Activated T-cell treated with anti-CD3 and anti-CD28 coated beads for 4 hours (primary cell): Measurements from ENCODE around the gene MIPEP.

Experiments
- DNase-seq: peaks from one replicate; pipeline ENCODE4 v3.0.0-alpha.2; 2020

Gene MIPEP

GRCh38 chr13:23849670-23850069 lies 39.5 kb downstream of the MIPEP start:
- no peak for DNase-seq

DNA sequence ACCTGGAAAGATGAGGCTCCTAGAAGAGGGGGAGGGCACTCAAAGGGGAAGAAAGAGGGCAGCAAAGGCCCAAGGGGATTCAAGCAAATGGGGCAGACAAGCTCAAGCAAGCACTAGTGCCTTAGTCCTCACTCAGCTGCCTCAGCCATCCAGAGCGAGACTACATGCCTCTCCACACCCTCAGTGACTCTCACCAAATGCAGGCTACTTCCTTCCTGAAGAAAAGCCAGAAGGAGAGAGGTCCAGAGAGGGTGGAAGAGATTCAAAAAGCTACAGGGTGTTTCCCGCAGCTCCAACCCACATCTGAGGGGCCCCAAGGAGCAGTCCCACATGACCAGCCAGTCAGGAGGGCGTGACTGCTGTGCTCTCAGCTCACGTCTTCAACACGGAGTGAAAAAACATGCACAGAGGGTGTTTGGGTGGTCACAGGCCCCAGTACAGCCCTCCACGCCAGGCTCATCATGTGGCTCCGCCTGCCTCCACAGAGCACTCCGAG lies 40.5 kb downstream of the MIPEP start:
- DNase-seq = no peak

GRCh38 chr13:23848019-23848418 lies 41.2 kb downstream of the MIPEP start:
- DNase-seq = no peak

DNA sequence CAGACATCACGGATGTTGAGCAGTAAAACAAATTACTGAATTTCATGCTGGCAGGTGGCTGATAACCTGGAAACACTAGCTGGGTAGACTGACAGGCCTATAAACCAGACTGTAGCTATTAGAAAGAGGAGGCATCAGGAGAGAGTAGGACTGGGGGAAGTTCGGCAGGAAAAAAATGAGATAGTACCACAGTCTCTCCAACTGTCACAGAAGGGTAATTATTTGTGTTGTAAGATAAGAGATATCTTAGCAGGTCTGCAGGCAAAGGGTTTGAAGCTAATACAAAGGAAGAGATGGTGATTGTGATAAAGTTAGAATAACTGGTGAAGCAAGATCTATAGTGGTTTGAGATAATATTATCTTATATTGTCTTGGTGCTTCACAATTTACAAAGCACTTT lies 41.7 kb downstream of the MIPEP start:
- no peak for DNase-seq

DNA sequence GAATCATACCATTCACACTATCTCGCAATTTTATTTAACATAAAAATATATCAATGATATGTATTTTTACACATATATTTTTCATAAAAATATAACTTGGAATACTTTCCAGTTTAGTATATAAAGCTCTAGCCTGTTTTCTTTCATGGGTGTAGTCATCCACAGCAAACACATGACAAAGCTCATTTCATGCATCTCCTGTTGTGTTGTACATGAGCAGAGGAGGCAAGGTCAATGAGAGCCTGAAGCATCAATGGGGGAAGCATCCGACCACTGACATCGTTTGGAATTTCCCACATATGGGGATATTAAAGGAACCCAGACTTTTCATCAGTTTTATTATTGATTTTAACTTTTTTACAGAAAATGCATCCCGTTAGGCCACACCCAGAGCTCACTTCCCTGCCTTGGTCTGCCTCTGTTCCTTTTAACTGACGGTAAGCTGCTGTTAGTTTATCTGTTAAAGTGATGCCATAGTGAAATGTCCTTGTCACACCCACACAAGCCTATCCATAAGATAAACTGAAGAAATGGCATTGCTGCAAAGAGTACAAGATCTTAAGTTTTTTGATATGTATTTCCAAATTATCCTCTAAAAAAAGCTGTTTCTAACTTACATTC lies 44.0 kb downstream of the MIPEP start:
- DNase-seq = no peak

- DNase-seq = no peak
Observed at GRCh38 chr13:23844132-23844531, 45.1 kb downstream of the MIPEP start.

DNA sequence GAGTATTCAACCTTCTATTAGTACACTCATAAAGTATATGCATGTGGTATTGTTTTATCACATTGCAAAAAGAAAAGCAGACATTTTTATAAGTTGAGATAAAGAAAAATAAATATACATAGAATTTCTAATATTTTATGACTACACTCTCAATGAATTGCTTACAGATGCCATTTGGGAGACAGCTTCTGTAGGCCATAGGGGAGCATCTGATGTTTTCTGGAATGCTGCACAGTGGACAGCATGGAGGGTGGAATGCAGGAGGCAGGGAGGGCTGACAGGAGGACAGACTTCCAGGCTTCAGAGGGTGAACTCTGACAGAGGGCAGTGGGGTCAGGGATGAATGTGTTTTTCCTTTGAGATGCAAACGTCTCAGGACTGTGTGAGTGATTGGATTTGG lies 45.8 kb downstream of the MIPEP start:
- DNase-seq = no peak

- DNase-seq = no peak
Observed at GRCh38 chr13:23842406-23842805, 46.8 kb downstream of the MIPEP start.

DNA sequence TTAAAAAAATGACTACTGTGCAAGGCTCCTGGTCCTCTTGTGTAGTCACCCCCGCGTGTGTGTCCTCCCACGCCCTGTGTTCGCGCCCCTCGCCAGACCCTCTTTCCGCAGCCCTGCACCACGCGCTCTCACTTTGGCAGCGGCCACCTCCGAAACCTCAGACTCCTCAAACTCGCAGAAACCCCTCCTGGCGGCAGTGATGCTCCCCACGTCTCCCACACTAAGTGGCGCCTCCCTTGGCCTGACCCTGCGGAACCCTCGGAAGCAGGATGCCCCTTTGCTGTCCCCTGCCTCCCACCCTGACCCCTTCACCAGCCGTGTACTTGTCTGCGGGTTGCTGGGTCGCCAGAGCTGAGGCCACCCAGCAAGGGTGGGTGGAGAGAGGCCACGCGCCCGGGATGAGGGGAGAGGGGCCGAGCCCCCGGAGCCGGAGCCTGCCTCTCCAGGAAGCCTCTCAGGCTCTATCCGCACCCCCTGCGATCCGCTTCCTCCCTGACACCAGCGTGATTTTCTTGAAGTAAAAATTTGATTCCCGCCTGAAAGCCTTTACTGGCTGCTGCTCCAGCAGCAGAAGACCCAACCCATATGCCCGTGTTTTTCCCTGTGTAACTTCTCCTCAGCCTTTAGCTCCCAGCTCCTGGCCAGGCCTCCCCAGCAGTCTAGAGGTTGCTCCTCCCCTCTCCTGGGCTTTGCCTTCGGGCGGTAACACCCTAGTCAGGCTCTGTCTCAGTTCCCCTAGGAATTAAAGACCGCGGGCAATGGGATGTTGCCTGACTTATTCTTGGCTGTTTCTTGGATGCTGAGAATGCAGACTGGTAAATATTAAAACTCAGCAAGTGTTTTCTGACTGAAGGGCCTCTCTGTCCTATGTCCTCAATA lies 55.2 kb downstream of the MIPEP start:
- no peak for DNase-seq

GRCh38 chr13:23828866-23829265 lies 60.3 kb downstream of the MIPEP start:
- no peak for DNase-seq

GRCh38 chr13:23828086-23828485 lies 61.1 kb downstream of the MIPEP start:
- DNase-seq = no peak

GRCh38 chr13:23825179-23825578 lies 64.0 kb downstream of the MIPEP start:
- no peak for DNase-seq

DNA sequence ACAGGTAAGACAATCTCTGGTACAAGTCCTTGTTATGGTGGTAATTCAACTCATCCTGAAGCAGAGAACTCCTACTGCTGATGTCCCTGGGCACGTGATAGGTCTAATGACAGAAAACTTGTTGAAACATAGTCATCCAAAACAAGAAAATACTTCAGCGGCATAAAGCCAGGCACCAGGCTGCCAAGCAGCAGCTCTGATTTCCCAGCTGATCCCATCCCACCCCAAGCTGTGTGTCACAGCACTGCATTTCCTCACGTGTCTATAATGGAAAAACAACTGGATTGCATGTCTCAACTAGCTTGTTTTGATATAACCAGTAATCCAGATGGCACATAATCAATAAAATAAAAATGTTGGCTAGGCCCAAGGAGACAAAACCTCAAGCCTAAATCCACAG lies 64.8 kb downstream of the MIPEP start:
- no peak for DNase-seq

- no peak for DNase-seq
Observed at GRCh38 chr13:23822252-23822824, 66.9 kb downstream of the MIPEP start.

- no peak for DNase-seq
Observed at GRCh38 chr13:23820530-23820929, 68.7 kb downstream of the MIPEP start.

DNA sequence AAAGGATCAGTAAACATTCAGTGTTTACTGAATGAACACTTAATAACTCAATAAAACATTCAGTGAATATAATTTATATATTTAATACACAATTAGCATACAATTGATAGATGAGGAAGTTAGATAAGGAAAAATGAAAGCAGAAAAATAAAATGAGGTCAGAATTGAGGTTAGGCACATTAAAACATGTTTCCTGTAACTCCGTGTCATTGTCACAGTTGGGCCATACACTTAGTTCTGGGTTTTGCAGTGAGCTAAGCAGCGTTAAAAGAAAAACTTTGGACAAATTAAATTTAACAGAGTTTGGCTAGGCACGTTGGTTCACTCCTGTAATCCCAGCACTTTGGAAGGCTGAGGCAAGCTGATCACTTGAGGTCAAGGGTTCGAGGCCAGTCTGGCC lies 71.4 kb downstream of the MIPEP start:
- DNase-seq = no peak

DNA sequence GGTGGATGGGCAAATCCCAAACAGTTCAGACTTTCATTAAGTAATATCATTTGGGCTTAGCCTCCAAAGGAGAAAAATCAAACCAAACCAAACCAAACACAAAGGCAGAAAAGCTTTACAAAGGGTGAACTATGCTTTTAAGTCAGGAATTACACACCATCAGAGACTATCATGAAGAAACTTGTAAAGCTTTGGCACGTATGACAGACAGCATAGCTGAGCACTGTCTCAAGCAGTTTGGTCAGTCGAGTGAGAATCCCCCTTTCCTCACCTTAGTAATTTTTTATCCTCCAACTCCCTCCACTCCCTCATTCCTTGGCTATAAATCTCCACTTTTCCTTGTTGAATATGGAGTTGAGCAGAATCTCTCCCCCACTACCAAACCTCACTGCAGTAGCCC lies 72.1 kb downstream of the MIPEP start:
- DNase-seq = no peak

DNA sequence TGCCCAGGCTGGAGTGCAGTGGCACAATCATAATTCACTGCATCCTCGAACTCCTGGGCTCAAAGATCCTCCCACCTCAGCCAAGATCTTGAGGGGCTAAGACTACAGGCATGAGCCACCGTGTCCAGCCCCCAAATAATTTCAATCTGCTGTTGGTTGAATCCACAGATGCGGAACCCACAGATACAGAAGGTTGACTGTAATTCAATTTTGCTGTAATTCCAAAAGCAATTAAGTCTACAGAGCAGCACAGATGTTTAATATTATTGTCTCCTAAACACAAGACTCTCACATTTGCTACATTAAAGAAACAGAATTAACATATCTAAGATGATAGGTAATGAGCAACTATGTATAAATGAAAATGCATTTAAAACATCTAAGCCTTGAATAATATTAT lies 75.6 kb downstream of the MIPEP start:
- no peak for DNase-seq

- DNase-seq = no peak
Observed at GRCh38 chr13:23811366-23812062, 77.7 kb downstream of the MIPEP start.

GRCh38 chr13:23810685-23811240 lies 78.4 kb downstream of the MIPEP start:
- no peak for DNase-seq

GRCh38 chr13:23808803-23809202 lies 80.4 kb downstream of the MIPEP start:
- no peak for DNase-seq

DNA sequence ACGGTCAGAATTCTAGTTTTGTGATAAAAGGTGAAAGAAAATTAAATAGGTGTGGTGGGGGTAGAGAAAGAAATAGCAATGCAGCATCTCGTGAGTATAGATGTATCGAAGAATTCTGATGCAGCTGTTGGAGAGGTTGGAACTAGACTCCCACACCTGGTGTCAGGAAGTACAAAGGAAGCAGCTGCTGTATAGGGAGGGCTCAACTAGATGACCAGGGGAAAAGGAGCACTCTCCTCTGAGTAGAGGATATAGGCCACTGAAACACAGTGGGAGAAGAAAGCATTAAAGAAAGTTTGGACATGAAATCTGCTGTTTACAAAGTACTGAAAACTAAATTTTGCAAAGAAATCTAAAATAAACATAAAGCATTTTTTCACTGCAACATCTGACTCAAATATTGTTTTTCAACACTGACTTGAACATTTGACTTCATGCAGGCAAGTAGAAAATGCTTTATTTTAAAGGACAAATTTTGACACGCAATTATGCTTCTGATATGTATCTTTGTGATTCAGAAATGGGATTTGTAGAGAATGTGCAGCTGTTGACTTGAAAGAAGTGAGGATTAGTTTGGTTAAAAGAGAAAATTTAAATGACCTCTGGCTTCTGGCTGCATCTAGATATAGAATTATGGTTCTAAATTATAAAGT lies 82.2 kb downstream of the MIPEP start:
- DNase-seq = no peak

- no peak for DNase-seq
Observed at GRCh38 chr13:23805821-23806220, 83.4 kb downstream of the MIPEP start.
